Measurements from ENCODE around the gene KHK. TPM values are rescaled to one million over a fixed set of nuclear protein-coding genes. Genes with fewer than 3 reads are reported as not detected.

The KHK gene
- total and polyA plus RNA-seq, 9 of the 15 experiments (the other 6 are each of a cell fraction or from before 2014, with no cell fraction given): 1.5 to 10.7 (median 5.2) TPM

DNA sequence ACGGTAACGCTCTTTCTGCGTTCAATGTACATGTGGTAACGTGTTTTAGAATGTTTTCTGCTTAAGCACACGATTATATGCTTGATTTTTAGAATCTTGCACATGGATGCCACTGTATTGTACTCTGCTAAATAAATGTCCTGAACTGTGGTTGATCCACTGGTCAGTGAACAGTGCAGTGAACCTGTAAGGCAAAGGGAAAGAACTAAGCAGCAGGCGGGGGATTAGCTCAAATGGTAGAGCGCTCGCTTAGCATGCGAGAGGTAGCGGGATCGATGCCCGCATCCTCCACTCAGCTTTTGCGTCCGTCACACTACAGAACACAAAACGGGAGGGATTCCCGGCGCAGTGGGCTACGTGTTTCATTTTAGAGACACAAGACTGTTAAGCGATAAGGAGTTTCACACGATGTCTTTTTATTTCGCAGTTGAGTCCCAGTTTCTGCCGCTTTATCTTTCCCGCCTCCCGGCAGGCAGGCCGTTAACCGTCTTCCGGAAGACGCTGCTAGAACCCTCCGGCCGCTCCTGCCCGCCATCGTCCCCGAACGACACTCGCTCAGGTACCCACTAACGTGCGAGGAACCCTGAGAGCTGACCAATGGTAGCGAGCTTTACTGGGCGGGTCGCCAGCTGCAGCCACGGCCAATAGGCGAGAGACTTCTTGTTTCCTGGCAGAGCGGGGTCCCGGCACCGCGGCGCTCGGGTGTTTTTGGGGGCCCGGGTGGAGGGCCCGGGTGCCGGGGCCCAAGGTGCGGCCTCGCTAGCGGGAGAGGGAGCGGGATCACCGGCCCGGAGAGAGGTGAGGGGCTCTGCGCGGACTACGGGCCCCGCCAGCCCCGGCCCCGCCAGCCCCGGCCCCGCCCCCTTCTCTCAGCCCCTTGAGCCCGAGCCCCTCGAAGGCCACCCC is 35.3 kb upstream of the KHK start, which contains the start of gene AGBL5 (continued):
- TF ChIP-seq, protein P1, sequence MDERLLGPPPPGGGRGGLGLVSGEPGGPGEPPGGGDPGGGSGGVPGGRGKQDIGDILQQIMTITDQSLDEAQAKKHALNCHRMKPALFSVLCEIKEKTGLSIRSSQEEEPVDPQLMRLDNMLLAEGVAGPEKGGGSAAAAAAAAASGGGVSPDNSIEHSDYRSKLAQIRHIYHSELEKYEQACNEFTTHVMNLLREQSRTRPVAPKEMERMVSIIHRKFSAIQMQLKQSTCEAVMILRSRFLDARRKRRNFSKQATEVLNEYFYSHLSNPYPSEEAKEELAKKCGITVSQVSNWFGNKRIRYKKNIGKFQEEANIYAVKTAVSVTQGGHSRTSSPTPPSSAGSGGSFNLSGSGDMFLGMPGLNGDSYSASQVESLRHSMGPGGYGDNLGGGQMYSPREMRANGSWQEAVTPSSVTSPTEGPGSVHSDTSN (CRISPR knock-in tag; IDR thresholded peaks at IDR 0.05; ENCODE audit: low read depth): no peak
- TF ChIP-seq, protein P1 (tag; conservative IDR thresholded peaks at IDR 0.05; ENCODE audit: low read depth): 0 out of 2 replicates have a peak, but pooled peaks have one; percentile 10
- TF ChIP-seq, protein P2, sequence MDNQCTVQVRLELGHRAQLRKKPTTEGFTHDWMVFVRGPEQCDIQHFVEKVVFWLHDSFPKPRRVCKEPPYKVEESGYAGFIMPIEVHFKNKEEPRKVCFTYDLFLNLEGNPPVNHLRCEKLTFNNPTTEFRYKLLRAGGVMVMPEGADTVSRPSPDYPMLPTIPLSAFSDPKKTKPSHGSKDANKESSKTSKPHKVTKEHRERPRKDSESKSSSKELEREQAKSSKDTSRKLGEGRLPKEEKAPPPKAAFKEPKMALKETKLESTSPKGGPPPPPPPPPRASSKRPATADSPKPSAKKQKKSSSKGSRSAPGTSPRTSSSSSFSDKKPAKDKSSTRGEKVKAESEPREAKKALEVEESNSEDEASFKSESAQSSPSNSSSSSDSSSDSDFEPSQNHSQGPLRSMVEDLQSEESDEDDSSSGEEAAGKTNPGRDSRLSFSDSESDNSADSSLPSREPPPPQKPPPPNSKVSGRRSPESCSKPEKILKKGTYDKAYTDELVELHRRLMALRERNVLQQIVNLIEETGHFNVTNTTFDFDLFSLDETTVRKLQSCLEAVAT (IDR thresholded peaks at IDR 0.05): peak in 1 of 2 experiments; percentile 20; a peak in 1 of 4 replicates
- TF ChIP-seq XRCC5 (IDR thresholded peaks at IDR 0.05; ENCODE audit: low read depth, low read length) (0 out of 2 replicates have a peak, but pooled peaks have one; percentile 37), ZNF445 (CRISPR knock-in tag; IDR thresholded peaks at IDR 0.05; ENCODE audit: low read depth) (no peak), ARNT (IDR thresholded peaks at IDR 0.05) (peak; percentile 87 to 89; a peak in 1 of 4 replicates), CBX1 (IDR thresholded peaks at IDR 0.05; ENCODE audit: low read depth) (peak; percentile 19; the same call in 1 of the 2 replicates), PTRF (tag; IDR thresholded peaks at IDR 0.05) (0 out of 2 replicates have a peak, but pooled peaks have one; percentile 10), SP2 (IDR thresholded peaks at IDR 0.05; ENCODE audit: extremely low read depth, low read depth, low read length, poor library complexity, severe bottlenecking) (no peak), ZFPM2 (CRISPR knock-in tag; IDR thresholded peaks at IDR 0.05) (no peak; the same call in 1 of the 2 replicates), KDM4B (IDR thresholded peaks at IDR 0.05; ENCODE audit: borderline replicate concordance in 2 of 2, low read depth in 1 of 2) (no peak)
- TF ChIP-seq, protein P3, sequence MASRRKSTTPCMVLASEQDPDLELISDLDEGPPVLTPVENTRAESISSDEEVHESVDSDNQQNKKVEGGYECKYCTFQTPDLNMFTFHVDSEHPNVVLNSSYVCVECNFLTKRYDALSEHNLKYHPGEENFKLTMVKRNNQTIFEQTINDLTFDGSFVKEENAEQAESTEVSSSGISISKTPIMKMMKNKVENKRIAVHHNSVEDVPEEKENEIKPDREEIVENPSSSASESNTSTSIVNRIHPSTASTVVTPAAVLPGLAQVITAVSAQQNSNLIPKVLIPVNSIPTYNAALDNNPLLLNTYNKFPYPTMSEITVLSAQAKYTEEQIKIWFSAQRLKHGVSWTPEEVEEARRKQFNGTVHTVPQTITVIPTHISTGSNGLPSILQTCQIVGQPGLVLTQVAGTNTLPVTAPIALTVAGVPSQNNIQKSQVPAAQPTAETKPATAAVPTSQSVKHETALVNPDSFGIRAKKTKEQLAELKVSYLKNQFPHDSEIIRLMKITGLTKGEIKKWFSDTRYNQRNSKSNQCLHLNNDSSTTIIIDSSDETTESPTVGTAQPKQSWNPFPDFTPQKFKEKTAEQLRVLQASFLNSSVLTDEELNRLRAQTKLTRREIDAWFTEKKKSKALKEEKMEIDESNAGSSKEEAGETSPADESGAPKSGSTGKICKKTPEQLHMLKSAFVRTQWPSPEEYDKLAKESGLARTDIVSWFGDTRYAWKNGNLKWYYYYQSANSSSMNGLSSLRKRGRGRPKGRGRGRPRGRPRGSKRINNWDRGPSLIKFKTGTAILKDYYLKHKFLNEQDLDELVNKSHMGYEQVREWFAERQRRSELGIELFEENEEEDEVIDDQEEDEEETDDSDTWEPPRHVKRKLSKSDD (conservative IDR thresholded peaks at IDR 0.05; ENCODE audit: low read length): peak; percentile 26
- TF ChIP-seq, protein P4, sequence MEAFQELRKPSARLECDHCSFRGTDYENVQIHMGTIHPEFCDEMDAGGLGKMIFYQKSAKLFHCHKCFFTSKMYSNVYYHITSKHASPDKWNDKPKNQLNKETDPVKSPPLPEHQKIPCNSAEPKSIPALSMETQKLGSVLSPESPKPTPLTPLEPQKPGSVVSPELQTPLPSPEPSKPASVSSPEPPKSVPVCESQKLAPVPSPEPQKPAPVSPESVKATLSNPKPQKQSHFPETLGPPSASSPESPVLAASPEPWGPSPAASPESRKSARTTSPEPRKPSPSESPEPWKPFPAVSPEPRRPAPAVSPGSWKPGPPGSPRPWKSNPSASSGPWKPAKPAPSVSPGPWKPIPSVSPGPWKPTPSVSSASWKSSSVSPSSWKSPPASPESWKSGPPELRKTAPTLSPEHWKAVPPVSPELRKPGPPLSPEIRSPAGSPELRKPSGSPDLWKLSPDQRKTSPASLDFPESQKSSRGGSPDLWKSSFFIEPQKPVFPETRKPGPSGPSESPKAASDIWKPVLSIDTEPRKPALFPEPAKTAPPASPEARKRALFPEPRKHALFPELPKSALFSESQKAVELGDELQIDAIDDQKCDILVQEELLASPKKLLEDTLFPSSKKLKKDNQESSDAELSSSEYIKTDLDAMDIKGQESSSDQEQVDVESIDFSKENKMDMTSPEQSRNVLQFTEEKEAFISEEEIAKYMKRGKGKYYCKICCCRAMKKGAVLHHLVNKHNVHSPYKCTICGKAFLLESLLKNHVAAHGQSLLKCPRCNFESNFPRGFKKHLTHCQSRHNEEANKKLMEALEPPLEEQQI (IDR thresholded peaks at IDR 0.05): peak; percentile 62
- TF ChIP-seq, protein P5, sequence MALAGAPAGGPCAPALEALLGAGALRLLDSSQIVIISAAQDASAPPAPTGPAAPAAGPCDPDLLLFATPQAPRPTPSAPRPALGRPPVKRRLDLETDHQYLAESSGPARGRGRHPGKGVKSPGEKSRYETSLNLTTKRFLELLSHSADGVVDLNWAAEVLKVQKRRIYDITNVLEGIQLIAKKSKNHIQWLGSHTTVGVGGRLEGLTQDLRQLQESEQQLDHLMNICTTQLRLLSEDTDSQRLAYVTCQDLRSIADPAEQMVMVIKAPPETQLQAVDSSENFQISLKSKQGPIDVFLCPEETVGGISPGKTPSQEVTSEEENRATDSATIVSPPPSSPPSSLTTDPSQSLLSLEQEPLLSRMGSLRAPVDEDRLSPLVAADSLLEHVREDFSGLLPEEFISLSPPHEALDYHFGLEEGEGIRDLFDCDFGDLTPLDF (CRISPR knock-in tag; IDR thresholded peaks at IDR 0.05): peak; percentile 62; the same call in 1 of the 2 replicates
